HG02885 (cell line): ENCODE results near the gene SECISBP2L.

Experiments used
- ATAC-seq: cut with Tn5 transposase; IDR thresholded peaks from one replicate; pipeline ENCODE4 v1.9.1; 2021; ENCODE audit warnings: mild to moderate bottlenecking; ENCODE audit not compliant: unreplicated experiment, poor library complexity

Gene SECISBP2L

DNA sequence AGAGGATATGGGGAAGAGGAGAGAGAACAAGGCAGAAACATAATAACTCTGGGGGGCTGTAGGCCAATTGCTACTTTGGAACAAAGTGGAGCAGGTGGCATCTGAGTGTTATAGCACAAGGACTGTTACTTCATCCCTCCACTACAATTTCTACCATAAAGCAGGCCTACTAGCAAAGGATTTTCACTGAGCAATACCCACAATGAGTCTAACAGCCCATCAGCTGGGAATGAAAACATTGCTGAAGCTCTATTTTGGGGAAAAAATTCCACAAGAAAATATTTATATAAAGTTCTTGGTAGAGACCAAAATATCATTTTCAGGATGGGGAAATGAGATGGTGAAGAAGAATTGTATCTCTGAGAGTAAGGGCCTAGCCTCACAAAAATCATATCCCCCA, 78.9 kb downstream of the SECISBP2L start:
- ATAC-seq: no peak

DNA sequence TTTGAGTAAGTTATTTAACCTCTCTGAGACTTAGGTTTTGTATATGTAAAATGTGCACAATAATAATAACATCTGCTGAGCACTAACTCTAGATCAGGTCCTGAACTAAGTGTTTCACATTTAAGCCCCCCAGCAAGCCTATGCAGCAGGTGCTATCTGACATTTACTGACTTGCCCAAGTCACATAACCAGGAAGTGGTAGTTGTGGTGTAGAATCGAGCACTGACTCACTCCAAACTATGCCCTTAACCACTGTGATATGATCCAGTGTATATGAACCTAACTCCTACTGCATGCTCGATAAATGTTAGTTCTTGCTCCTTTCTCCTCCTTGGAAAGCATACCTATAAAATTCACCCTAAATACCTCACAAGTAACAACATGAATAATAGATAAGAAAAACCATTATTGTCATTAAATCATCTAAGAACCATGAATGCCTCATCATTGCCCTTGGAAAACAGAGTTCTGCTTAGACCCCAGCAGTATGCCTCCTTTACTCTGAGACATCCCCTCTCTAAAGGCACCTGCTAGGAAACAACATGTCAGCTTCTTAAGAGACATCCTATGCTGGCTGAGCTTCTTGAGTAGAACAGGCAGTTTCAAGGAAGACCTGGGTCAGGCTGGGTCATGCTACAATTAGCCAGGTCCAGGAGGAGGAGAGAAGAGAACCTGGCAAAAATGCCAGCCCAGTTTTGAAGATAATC, 79.5 kb downstream of the SECISBP2L start:
- ATAC-seq: peak; percentile 86

DNA sequence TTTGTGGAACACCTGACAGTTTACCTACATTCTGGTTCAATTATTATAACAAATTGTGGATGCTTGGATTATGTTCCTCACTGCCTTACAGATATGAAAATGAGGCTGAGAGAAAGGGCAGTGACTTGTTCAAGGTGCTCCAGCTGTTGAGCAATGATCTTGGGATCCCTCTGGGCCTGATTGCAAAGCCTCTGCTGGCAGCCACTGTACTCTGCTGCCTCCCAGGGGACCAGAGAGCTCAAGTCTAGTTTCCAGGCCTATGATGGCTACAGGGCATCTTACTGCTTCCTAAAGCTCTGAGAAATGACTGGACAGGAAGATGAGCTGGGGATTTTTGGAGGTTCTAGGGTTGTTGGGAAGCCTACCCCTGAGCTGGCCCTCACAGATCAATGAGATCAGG, 80.3 kb downstream of the SECISBP2L start:
- ATAC-seq: peak; percentile 66

DNA sequence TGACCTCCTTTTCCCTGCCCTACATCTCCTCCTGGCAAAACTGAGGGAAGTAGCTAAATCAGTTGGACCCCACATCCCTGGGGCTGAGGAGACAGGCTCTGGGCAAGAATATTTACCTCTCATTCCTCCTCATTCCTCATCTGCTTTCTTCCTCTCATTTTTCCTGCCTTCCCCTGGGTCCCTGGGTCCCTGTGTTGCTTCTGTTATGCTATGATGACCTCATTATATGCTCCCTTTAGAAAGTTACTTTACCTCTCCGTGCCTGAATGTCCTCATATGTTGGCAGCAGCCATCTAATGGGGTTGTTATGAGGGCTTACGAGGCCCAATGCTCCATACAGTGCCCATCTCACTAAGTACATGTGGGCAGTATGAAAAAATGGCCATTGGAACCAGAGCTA, 81.3 kb downstream of the SECISBP2L start:
- no peak for ATAC-seq

DNA sequence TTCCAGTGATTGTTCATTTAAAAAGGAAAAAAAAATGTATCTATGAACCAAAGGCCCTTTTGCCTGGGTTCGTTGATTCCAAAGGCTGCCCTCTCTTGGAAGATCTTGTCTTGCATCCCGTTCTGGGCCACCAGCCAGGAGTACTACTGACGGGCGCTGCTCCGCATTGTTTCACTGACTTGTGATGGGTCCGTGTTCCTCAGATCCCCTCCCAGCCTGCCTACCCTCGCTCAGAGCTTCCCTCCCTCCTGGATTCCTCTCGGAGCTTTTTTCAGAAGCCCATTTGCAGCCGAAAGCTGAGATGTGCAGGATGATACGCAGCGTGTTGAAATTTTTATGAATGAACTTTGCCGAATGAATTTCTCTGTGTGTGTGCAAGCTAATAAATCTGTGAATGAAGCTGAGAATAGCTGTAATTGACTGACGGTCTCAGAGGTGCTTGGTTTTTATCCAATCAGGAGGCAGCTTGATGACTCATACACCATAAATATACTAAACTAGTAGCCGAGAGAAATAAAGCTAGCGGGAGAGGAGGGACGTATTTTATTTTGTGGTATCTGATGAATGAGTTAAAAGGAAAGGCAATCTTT, 82.6 kb downstream of the SECISBP2L start, which contains the start of gene SHC4:
SHC4 (minus strand) TSS at position 396 of the 590 bp plus-strand sequence. CDS start 904 bp downstream, outside the sequence.
- no peak for ATAC-seq

DNA sequence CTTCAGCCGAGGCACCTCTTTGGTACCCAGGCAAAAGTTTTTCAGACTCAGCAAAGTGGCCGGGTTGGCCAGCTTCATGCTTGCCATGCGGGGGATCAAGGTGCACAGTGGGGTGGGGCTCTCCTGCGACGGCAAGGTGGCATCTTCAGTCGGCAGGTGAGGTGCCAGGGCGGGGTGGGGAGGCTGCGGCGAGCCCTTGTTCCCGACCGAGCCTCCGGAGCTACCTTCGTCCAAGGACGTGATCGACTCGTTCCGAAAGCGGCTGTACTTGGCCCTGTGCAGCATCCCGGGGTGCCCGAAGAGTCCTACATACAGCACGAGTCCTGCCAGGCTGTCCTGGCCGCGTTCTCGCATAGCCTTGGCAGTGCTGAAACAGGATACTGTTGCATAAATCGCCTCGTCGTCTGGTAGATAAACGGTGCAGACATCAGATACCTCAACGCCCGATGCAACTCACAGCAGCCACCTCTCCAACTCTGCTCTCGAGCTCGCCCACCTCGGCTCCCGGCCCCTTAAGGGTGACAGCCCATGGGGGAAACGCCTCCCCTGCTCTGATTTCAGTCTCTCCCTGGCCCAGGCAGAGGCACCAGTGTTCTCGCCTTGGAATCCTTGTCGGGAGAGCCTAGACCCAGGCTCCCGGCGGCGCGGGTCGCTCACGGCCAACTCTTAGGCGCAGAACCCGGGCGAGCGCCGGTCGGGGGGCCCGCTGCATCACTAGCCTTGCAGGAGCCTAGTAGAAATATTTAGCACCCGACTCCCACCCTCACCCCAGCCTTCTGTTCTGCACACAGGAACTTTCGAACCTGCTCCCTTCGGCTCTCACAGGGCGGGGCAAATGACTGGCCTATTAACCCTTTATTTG, 83.4 kb downstream of the SECISBP2L start:
- ATAC-seq: no peak

DNA sequence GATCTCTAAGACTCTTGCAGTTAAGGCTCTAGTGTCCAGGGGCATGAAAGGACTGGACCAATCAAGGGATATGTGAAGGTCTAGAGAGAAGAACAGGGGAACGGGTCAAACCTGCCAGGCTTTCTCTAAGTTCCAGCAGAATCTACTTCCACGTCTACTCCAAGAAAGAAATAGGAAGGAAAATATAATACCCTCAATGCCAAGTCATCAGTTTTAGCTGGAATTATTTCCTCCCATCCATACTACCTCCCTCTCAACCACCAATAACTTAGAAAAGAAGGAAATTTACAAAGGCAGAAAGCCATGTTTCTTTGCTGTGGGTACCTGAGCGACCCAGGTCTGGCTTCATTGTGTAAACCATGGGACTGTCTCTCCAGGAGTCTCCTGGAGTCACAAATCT, 90.3 kb downstream of the SECISBP2L start:
- ATAC-seq: no peak

DNA sequence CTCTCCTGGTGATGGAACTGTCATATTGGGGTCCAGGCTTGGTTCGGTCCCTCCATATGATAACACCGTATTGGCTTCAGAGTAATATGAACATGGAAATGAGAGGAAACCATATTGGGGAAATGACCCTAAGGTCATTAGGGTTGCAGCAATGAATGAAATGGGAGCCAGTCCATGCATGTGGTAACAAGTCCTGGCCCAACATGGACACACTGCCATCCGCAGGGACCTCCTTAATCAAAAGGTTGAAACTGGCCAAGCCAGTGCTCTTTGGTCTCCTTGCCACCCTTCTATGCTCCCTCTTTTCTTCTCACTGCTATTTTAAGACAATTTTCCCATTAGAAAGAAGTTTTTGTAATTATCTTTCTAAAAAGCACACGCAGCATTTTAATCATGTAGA, 90.9 kb downstream of the SECISBP2L start:
- ATAC-seq: no peak

DNA sequence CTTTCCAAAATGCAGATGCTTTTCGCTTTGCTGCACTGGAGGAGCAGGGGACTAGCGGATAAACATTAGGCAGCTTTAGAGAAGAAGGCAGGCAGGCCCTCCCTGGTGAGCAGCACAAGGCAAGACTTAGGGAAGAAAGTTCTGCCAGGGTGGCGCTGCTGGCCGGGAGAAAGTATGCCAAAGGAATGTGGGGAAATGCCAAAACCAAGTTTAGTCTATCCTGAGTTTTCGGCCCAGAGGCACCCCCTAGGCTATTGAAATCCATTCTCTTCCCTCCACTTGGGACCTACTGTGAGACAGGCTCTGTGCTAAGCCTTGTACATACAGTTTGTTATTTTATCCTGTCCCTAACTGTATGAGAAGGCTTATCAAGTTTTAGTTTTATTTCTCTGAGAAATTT, 91.7 kb downstream of the SECISBP2L start:
- no peak for ATAC-seq

DNA sequence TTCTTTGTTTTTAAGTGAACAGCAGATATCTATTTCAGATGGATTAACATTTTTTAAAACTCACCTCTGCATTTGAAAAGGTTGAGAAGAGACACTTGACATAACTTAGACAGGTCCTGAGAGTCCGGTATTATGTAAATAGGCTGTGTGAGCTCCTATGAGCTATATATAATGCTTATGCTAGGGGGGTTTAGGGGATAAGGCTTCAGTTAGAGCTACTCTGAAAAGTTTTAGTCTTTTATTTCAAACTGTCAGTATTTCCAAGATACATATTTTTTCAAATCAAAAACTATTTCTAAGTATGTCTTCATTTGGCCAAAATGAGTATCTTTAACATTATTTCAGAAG, 99.4 kb downstream of the SECISBP2L start:
- no peak for ATAC-seq

DNA sequence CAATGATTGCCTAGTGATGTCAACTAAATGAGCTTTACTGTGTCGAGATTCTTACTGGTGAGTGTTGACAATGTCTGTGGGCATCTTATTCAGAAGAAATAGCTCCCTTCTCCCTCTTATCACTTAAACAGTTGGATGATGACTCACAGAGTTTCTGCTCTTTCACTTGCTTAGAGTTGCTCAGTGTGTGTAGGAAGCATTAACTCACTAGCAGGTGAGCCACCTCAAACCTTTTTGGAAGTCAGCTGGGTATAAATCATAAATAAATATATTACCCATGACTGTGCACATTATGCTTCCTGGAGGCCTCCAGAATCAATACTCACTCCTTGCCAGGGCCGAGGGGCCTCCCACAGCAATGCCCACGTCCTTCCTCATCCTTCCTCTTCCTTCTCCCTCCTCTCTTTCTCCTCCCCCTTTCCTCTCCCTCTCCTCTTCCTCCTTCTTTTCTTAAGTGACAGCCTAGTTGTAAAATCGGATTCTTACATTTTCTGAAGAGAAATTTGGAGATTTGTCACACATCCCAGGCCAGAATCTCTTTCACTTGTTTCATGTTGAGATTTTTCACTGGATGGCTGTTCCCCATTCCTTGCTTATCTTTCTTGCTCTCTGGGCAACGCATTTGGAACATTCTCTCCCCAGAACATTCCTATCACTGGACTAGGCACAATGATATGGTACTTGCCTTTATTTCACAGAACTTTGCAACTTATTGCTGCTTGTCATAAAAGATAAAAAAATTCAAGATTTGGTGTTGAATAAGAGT, 100.0 kb downstream of the SECISBP2L start:
- ATAC-seq: no peak

DNA sequence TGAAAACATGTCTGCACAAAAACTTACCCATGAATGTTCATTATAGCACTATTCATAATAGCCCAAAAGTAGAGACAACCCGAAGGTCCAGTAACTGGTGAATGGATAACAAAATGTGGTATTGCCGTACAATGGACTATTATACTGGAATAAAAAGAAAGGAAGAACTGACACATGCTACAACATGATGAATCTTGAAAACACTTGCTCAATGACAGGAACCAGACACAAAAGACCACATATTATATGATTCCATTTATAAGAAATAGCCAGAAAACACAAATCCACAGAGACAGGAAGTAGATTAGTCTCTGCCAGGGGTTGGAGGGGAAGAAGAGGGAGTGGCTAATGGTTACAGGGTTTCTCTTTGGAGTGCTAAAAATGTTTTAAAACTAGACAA, 100.9 kb downstream of the SECISBP2L start:
- ATAC-seq: no peak

DNA sequence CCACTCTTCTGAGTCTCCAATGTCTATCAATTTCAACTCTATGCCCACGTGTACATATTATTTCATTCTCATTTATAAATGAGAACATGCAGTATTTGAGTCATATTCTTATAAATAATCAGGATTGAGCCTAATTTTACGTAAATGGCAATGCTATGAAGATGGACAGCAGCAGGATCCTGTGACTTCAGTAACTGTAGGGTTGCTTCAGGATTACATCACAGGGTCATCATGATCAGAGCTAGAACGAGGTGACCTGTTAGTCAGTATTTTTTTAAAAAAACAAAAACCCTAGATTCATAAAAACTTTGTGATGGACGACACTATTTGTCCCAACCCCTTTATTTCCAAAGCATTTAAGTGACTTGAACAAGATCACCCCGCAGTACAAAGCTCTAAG, 104.3 kb downstream of the SECISBP2L start:
- ATAC-seq: no peak

DNA sequence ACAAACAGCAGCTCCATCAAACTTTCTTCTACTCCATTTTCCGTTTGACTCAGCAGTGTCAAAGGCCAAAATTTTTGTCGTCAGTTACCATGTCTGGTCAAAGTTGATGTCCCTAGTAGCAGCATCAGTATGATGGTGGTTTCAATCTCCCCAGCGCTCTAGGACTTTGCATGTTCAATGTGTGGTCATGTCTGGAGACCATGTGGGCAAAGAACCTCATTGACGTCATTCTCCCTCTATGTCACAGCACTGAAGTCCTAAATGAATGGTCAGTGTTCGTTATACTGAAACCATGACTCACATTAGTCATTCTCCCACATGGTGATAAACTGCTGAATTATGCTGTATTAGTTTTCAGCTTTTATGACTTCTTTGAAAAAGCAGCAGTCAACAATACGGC, 105.7 kb downstream of the SECISBP2L start:
- ATAC-seq: peak; percentile 95

DNA sequence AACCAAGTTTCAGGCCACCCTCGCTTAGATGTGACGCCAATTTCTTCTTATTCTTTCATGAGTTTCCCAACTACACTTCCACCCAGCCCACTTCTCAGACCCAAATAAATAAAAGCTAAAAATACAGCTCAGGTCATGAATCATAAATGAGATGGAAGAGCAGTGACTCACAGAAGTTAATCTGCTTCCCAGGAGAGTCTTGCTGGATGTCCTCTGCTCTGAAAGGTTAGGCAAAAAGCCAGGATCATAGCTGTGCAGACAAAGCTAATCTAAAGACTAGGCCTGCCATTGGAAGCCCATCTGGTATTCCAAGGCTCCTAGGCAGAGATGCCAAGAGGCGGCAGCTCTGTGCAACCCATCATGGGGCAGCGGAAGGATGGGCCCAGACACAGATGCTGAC, 106.6 kb downstream of the SECISBP2L start:
- ATAC-seq: no peak
